Mucosa of descending colon (tissue), 3 donors: ENCODE results near the gene FASTKD3. TPM values are rescaled to one million over a fixed set of nuclear protein-coding genes. Genes with fewer than 3 reads are reported as not detected.

ENCODE experiments used
- ATAC-seq: fragments of 200-7000 bp; cut with Tn5 transposase; one replicate; pipeline ENCODE4 v1.9.1; 2020; ENCODE audit warnings: mild to moderate bottlenecking, moderate library complexity
- DNase-seq, 3 donors: peaks; one replicate each; pipeline ENCODE4 v3.0.0-alpha.2; 2020
- H3K36me3 ChIP-seq: fragments of 200-600 bp; one replicate; pipeline ENCODE4 v1.8.0; 2021; ENCODE audit warnings: low read depth, mild to moderate bottlenecking
- H3K4me1 ChIP-seq: fragments of 200-600 bp; one replicate; pipeline ENCODE4 v1.8.0; 2021; ENCODE audit warnings: low read depth, mild to moderate bottlenecking
- H3K4me3 ChIP-seq: fragments of 200-600 bp; one replicate; pipeline ENCODE4 v1.8.0; 2021; ENCODE audit warnings: mild to moderate bottlenecking
- H3K9me3 ChIP-seq: fragments of 200-600 bp; one replicate; pipeline ENCODE4 v1.8.0; 2021; ENCODE audit warnings: mild to moderate bottlenecking
- intact Hi-C, 2 donors: fragments of 100-400 bp; cut with DNase I in 1 of 2; cut with micrococcal nuclease in 1 of 2; formaldehyde crosslinking; loops; one replicate each; pipeline versions ENCODE4 v1.11.0 to v1.11.1; 2022; cut with DNase I, micrococcal nuclease
- total RNA-seq, 3 donors: library from RNA; stranded (reverse); fragmentation: NEBNext Ultra II Directional in 2 of 3; extraction: Animal tissue kit (Norgen Biotek cat#: 25700) in 2 of 3; gene quantifications; one replicate each; pipeline versions ENCODE4 v1.2.1 to v1.2.4, GENCODE V29; 2021 to 2023
- TF ChIP-seq, protein P1 (sequence below): fragments of 200-600 bp; IDR thresholded peaks from one replicate; pipeline ENCODE4 v1.8.0; 2022; ENCODE audit warnings: antibody characterized with exemption, mild to moderate bottlenecking
- donor health status: DM: no; HTN: no; CAD: no; lungs with moderate emphysema.
- donor health status: DM: no; HTN: no; CAD: no.
- donor health status: DM: no; HTN: yes; CAD: no.

FASTKD3 gene
- total RNA-seq, 3 donors from 2014 or later, result 9.2 to 11.7 (median 9.5) TPM

GRCh38 chr5:7834982-7835381 lies 33.8 kb downstream of the FASTKD3 start:
- no peak overlapping the region for H3K4me3 ChIP-seq
- TF ChIP-seq, protein P1, sequence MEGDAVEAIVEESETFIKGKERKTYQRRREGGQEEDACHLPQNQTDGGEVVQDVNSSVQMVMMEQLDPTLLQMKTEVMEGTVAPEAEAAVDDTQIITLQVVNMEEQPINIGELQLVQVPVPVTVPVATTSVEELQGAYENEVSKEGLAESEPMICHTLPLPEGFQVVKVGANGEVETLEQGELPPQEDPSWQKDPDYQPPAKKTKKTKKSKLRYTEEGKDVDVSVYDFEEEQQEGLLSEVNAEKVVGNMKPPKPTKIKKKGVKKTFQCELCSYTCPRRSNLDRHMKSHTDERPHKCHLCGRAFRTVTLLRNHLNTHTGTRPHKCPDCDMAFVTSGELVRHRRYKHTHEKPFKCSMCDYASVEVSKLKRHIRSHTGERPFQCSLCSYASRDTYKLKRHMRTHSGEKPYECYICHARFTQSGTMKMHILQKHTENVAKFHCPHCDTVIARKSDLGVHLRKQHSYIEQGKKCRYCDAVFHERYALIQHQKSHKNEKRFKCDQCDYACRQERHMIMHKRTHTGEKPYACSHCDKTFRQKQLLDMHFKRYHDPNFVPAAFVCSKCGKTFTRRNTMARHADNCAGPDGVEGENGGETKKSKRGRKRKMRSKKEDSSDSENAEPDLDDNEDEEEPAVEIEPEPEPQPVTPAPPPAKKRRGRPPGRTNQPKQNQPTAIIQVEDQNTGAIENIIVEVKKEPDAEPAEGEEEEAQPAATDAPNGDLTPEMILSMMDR, result no peak
- no peaks in the 10 kb centered on the region for H3K36me3 ChIP-seq
- H3K4me1 ChIP-seq, result no peaks in the 10 kb centered on the region
- H3K9me3 ChIP-seq, result no peaks in the 10 kb centered on the region
- ATAC-seq, result no peak
- intact Hi-C loops, result no loop called here
- no peak for DNase-seq

DNA sequence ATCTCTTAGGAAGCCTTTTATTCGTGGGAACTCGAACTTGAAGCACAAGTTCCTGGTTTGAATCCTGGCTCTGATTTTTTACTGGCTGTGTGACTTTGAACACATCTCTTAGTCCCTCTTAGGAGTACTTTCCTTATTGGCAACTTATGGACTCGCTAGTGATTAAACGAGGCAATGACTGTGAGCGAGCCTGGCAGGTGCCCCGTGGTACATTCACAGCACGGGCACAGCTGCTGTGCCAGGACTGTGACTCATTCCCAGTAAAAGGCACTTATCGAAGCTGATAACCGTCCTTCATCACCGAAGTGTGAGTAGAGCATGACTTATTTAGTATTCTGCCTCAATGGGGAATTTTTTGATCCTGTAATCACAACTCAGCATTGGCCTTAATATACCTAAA lies 40.6 kb downstream of the FASTKD3 start:
- TF ChIP-seq, protein P1, result no peak
- Histone ChIP-seq H3K9me3 (no peaks in the 10 kb centered on the region), H3K4me3 (no peak overlapping the region), H3K36me3 (no peaks in the 10 kb centered on the region), H3K4me1 (no peaks in the 10 kb centered on the region)
- intact Hi-C loops, result no loop called here
- peak in 1 of 3 donors; percentile 24 for DNase-seq
- peak; percentile 83 for ATAC-seq

GRCh38 chr5:7827610-7828009 lies 41.2 kb downstream of the FASTKD3 start:
- ATAC-seq (no peak), DNase-seq (no peak)
- TF ChIP-seq, protein P1, result no peak
- Histone ChIP-seq H3K36me3 (no peaks in the 10 kb centered on the region), H3K4me3 (no peak overlapping the region), H3K4me1 (no peaks in the 10 kb centered on the region), H3K9me3 (no peaks in the 10 kb centered on the region)
- intact Hi-C loops, result no loop called here

DNA sequence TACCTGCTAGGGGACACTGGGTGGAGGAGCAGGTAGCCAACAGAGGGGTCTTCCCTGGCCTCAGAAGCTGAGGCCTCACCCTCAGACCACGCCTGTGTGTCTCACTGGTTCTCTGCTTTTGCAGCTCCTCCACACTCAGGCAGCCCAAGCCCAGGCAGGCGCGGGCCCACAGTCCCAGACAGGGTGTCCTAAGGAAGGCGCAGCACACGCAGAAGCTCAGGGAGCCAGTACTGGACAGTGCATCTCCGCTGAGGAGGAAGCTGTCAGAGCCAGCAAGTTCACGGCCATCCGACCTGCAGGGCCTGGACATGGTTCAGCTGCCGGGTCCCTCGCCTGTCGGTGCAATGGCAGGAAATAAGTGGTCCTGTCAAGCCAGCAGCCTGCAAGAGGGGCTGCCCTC lies 43.2 kb downstream of the FASTKD3 start:
- DNase-seq, result no peak
- ATAC-seq, result no peak
- no peaks in the 10 kb centered on the region for H3K36me3 ChIP-seq
- TF ChIP-seq, protein P1, result no peak
- intact Hi-C loops, result no loop called here
- H3K4me3 ChIP-seq, result no peak overlapping the region
- no peaks in the 10 kb centered on the region for H3K9me3 ChIP-seq
- H3K4me1 ChIP-seq, result no peaks in the 10 kb centered on the region

DNA sequence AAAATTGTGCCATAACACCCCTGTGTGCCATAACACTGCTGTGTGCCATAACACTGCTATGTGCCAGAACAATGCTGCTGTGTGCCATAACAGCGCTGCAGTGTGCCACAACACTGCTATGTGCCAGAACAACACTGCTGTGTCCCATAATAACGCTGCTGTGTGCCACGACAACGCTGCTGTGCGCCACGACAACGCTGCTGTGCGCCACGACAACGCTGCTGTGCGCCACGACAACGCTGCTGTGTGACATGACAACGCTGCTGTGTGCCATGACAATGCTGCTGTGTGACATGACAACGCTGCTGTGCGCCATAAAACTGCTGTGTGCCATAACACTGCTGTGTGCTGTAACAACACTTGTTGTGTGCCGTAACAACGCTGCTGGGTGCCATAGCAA lies 43.8 kb downstream of the FASTKD3 start:
- Histone ChIP-seq H3K36me3 (no peaks in the 10 kb centered on the region), H3K4me3 (no peak overlapping the region), H3K9me3 (no peaks in the 10 kb centered on the region), H3K4me1 (no peaks in the 10 kb centered on the region)
- no peak for DNase-seq
- TF ChIP-seq, protein P1, result no peak
- ATAC-seq, result no peak
- intact Hi-C loops, result no loop called here

DNA sequence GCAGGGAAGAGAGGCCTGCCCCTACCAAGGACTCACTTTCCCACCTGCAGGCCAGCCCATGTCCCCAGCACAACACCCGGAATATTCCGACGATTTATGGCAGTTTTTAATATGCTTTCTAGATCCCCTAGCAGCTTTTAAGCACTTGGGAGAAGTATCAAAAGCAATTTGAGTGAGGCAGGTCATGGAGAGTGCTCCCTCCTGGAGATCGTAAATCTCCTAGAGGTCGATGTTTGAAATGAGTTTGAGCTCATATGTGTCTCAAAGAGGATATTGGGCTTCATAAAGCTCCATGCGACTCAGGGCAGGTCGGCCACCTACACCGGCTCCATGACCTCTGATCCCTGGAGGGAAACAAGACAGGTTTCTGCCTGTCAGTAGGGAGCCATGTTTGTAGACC lies 45.2 kb downstream of the FASTKD3 start:
- intact Hi-C loops, result no loop called here
- no peaks in the 10 kb centered on the region for H3K36me3 ChIP-seq
- no peak overlapping the region for H3K4me3 ChIP-seq
- H3K4me1 ChIP-seq, result no peaks in the 10 kb centered on the region
- no peaks in the 10 kb centered on the region for H3K9me3 ChIP-seq
- TF ChIP-seq, protein P1, result no peak
- ATAC-seq (no peak), DNase-seq (no peak)
